Activated naive CD8-positive, alpha-beta T cell treated with anti-CD3 and anti-CD28 coated beads, Interleukin-2, amount 50 U/mL, for 24 hours (primary cell): Measurements from ENCODE around the gene HYPK.

Experiments
- ATAC-seq: fragments of 150-1000 bp; cut with Tn5 transposase; one replicate; pipeline ENCODE4 v1.10.0; 2021
- DNase-seq: peaks from one replicate; pipeline ENCODE4 v3.0.0; 2021
- H3K27ac Mint-ChIP-seq: one replicate; pipeline ENCODE4 v1.8.0; 2021; ENCODE audit warnings: mild to moderate bottlenecking, mixed read lengths
- H3K27me3 Mint-ChIP-seq: one replicate; pipeline ENCODE4 v1.8.0; 2021; ENCODE audit warnings: mixed read lengths
- H3K36me3 Mint-ChIP-seq: one replicate; pipeline ENCODE4 v1.8.0; 2021; ENCODE audit warnings: low read depth, mixed read lengths
- H3K4me1 Mint-ChIP-seq: one replicate; pipeline ENCODE4 v1.8.0; 2021; ENCODE audit warnings: mixed read lengths
- H3K4me3 Mint-ChIP-seq: one replicate; pipeline ENCODE4 v1.8.0; 2021; ENCODE audit warnings: mild to moderate bottlenecking, moderate library complexity, mixed read lengths
- H3K9me3 Mint-ChIP-seq: one replicate; pipeline ENCODE4 v1.8.0; 2021; ENCODE audit warnings: mixed read lengths

The HYPK gene

GRCh38 chr15:43852607-43853006 lies 52.2 kb downstream of the HYPK start:
- Mint-ChIP-seq H3K4me3 (no peak overlapping the region), H3K27ac (no peak overlapping the region), H3K36me3 (peaks cover 52% of the 10 kb centered on the region), H3K27me3 (no peaks in the 10 kb centered on the region), H3K9me3 (no peaks in the 10 kb centered on the region), H3K4me1 (peaks cover 6% of the 10 kb centered on the region)
- ATAC-seq, result no peak
- DNase-seq, result no peak
